ENCODE results near the gene MYBBP1A.

The MYBBP1A gene

GRCh38 chr17:4499431-4500190 is 55.6 kb downstream of the MYBBP1A start:
- DNase-seq, result no peak

GRCh38 chr17:4498461-4499397 is 56.5 kb downstream of the MYBBP1A start, which contains the start of gene SPNS2:
TSS of gene SPNS2 (plus strand) at chr17:4498881. CDS start at chr17:4499048, 167 bp downstream.
- no peak for DNase-seq

- no peak for DNase-seq
These were observed 57.9 kb downstream of the MYBBP1A start for GRCh38 chr17:4497101-4497824.

- no peak for DNase-seq
These were observed 62.2 kb downstream of the MYBBP1A start for GRCh38 chr17:4492721-4493561.

- DNase-seq, result no peak
These were observed 64.5 kb downstream of the MYBBP1A start for GRCh38 chr17:4490637-4491061.

GRCh38 chr17:4490109-4490591 is 65.0 kb downstream of the MYBBP1A start:
- no peak for DNase-seq

- no peak for DNase-seq
These were observed 66.1 kb downstream of the MYBBP1A start for GRCh38 chr17:4488989-4489595.
